GM23248 (cell line): ENCODE results near the gene SH3GL1. TPM values are rescaled to one million over a fixed set of nuclear protein-coding genes. Genes with fewer than 3 reads are reported as not detected.
A peak's percentile ranks its signal among the peaks of the same experiment; 100 is the strongest.

Source experiments
- DNase-seq: peaks from one replicate; pipeline ENCODE4 v3.0.0-alpha.2; 2015
- H2AFZ ChIP-seq: fragments of 200-600 bp; sonication (generic); 2 replicates; pipeline ENCODE4 v1.6.1; 2016; ENCODE audit warnings: antibody characterized with exemption
- H3F3A ChIP-seq: fragments of 200-600 bp; sonication (generic); 2 replicates; pipeline ENCODE4 v1.6.1; 2016; ENCODE audit warnings: mild to moderate bottlenecking, antibody characterized with exemption, mixed run types; ENCODE audit not compliant: insufficient read depth
- H3K27ac ChIP-seq: fragments of 200-600 bp; sonication (generic); 2 replicates; pipeline ENCODE4 v1.5.1; 2016; ENCODE audit warnings: mild to moderate bottlenecking
- H3K27me3 ChIP-seq: fragments of 200-600 bp; sonication (generic); replicated peaks from 2 replicates; pipeline ENCODE4 v1.6.1; 2016; ENCODE audit warnings: mild to moderate bottlenecking; ENCODE audit not compliant: insufficient read depth
- H3K36me3 ChIP-seq: fragments of 200-600 bp; sonication (generic); 2 replicates; pipeline ENCODE4 v1.6.1; 2016; ENCODE audit warnings: low read depth, mild to moderate bottlenecking
- H3K4me1 ChIP-seq: fragments of 200-600 bp; sonication (generic); 2 replicates; pipeline ENCODE4 v1.6.1; 2016; ENCODE audit warnings: mild to moderate bottlenecking; ENCODE audit not compliant: insufficient read depth
- H3K4me2 ChIP-seq: fragments of 200-600 bp; sonication (generic); one replicate; pipeline ENCODE4 v1.6.1; 2016; ENCODE audit warnings: mild to moderate bottlenecking; ENCODE audit not compliant: unreplicated experiment
- H3K4me3 ChIP-seq: fragments of 200-600 bp; sonication (generic); 2 replicates; pipeline ENCODE4 v1.5.1; 2016; ENCODE audit warnings: mild to moderate bottlenecking
- H3K79me2 ChIP-seq: fragments of 200-600 bp; sonication (generic); 2 replicates; pipeline ENCODE4 v1.6.1; 2016; ENCODE audit warnings: mild to moderate bottlenecking; ENCODE audit not compliant: insufficient read depth
- H3K9ac ChIP-seq: fragments of 200-600 bp; sonication (generic); 2 replicates; pipeline ENCODE4 v1.6.1; 2016; ENCODE audit warnings: mild to moderate bottlenecking
- H3K9me2 ChIP-seq: fragments of 200-600 bp; sonication (generic); 2 replicates; pipeline ENCODE4 v1.6.1; 2016; ENCODE audit warnings: mixed run types, mild to moderate bottlenecking, moderate library complexity; ENCODE audit not compliant: insufficient read depth
- H3K9me3 ChIP-seq: fragments of 200-600 bp; sonication (generic); one replicate; pipeline ENCODE4 v1.6.1; 2017; ENCODE audit warnings: low read depth
- H4K20me1 ChIP-seq: fragments of 200-600 bp; sonication (generic); 2 replicates; pipeline ENCODE4 v1.6.0; 2016; ENCODE audit not compliant: insufficient read depth
- EZH2 ChIP-seq: fragments of 200-600 bp; sonication (generic); IDR thresholded peaks from 2 replicates; pipeline ENCODE4 v1.6.1; 2018; ENCODE audit warnings: antibody characterized with exemption, mild to moderate bottlenecking; ENCODE audit not compliant: insufficient read depth, poor library complexity, severe bottlenecking
- EZH2phosphoT487 ChIP-seq: fragments of 200-600 bp; sonication (generic); IDR thresholded peaks from 2 replicates; pipeline ENCODE4 v1.6.1; 2018; ENCODE audit warnings: antibody characterized with exemption, moderate library complexity, mild to moderate bottlenecking, low read depth; ENCODE audit not compliant: insufficient read depth
- WGBS, 2 experiments: methylation state at CpG; one replicate each; pipeline ENCODE4 v1.1.6; 2015 to 2017; ENCODE audit warnings: low lambda C conversion rate in 2 of 2, low coverage in 1 of 2; ENCODE audit errors: missing lambda C conversion rate in 2 of 2; 5-methylcytosine and 5-hydroxymethylcytosine counted together
- in situ Hi-C: fragments of 300-500 bp; cut with MboI; formaldehyde crosslinking; loops from 2 replicates; pipeline ENCODE4 v1.15.0; 2020
- polyA plus RNA-seq: library from polyadenylated mRNA; unstranded; fragments of >200 nt; fragmentation: Nextera tagmentation; extraction: Ambion mirVana; gene quantifications from 2 replicates; pipeline ENCODE4 v1.2.1, GENCODE V29; 2016
- total RNA-seq: library from RNA; depleted of rRNA; stranded (reverse); fragments of >200 nt; shearing (Covaris generic); gene quantifications from 2 replicates; pipeline ENCODE4 v1.2.3, GENCODE V29; 2014

The SH3GL1 gene
- total and polyA plus RNA-seq, 2 experiments from 2014 or later: 141 to 151 TPM

GRCh38 chr19:4405977-4406376 lies 5.6 kb upstream of the SH3GL1 start:
- Histone ChIP-seq H3K9me3 (no peaks in the 10 kb centered on the region), H3K4me1 (peaks cover 21% of the 10 kb centered on the region), H3K27ac (no peak overlapping the region), H3K36me3 (no peaks in the 10 kb centered on the region), H3F3A (peaks cover 6% of the 10 kb centered on the region), H3K27me3 (no peaks in the 10 kb centered on the region), H3K4me2 (no peak overlapping the region), H2AFZ (no peak overlapping the region), H3K79me2 (peaks cover 54% of the 10 kb centered on the region), H3K9me2 (no peaks in the 10 kb centered on the region), H4K20me1 (no peaks in the 10 kb centered on the region), H3K9ac (no peak overlapping the region), H3K4me3 (no peak overlapping the region)
- whole genome bisulfite sequencing, 2 experiments: 78 to 81% methylated on average over 8 of the region's 8 CpGs
- TF ChIP-seq EZH2phosphoT487 (no peak), EZH2 (no peak)
- in situ Hi-C loops: no loop called here
- no peak for DNase-seq

GRCh38 chr19:4403005-4403761 lies 2.8 kb upstream of the SH3GL1 start:
- H3K4me1 ChIP-seq: peaks cover 30% of the 10 kb centered on the region
- WGBS, 2 experiments: 9% methylated on average over 29 to 32 of the region's 32 CpGs
- H3K36me3 ChIP-seq: no peaks in the 10 kb centered on the region; the same call in 1 of the 2 replicates
- peak; percentile 37 for DNase-seq
- peak overlapping the region; percentile 80 for H3K4me3 ChIP-seq
- H4K20me1 ChIP-seq: no peaks in the 10 kb centered on the region
- peak overlapping the region; percentile 78 for H2AFZ ChIP-seq
- peaks cover 12% of the 10 kb centered on the region for H3F3A ChIP-seq
- H3K27ac ChIP-seq: peak overlapping the region; percentile 5; the same call in 1 of the 2 replicates
- peak overlapping the region; percentile 91 for H3K9ac ChIP-seq
- H3K79me2 ChIP-seq: peaks cover 77% of the 10 kb centered on the region
- in situ Hi-C loops: no loop called here
- no peaks in the 10 kb centered on the region for H3K27me3 ChIP-seq
- TF ChIP-seq EZH2: no peak
- TF ChIP-seq EZH2phosphoT487: no peak
- no peaks in the 10 kb centered on the region for H3K9me3 ChIP-seq
- H3K9me2 ChIP-seq: no peaks in the 10 kb centered on the region
- peak overlapping the region; percentile 90 for H3K4me2 ChIP-seq

GRCh38 chr19:4402171-4403004 lies 2.0 kb upstream of the SH3GL1 start, which contains the start of gene CHAF1A:
Gene CHAF1A, plus strand, starts transcription at chr19:4402640. Its CDS starts 123 bp downstream, at chr19:4402763.
- peaks cover 38% of the 10 kb centered on the region for H3K4me1 ChIP-seq
- TF ChIP-seq EZH2phosphoT487 (no peak), EZH2 (no peak)
- H2AFZ ChIP-seq: peak within 1 kb of the TSS; percentile 90
- H3K9me3 ChIP-seq: no peaks in the 10 kb centered on the region
- H3K4me2 ChIP-seq: peak within 1 kb of the TSS; percentile 92
- H4K20me1 ChIP-seq: no peaks in the 10 kb centered on the region
- WGBS, 2 experiments: 0 to 2% methylated on average over 45 to 61 of the region's 84 CpGs
- H3K27ac ChIP-seq: peak within 1 kb of the TSS; percentile 86
- H3K79me2 ChIP-seq: peaks cover 81% of the 10 kb centered on the region
- peak within 1 kb of the TSS; percentile 80 for H3K4me3 ChIP-seq
- no peaks in the 10 kb centered on the region for H3K9me2 ChIP-seq
- H3K36me3 ChIP-seq: no peaks in the 10 kb centered on the region; the same call in 1 of the 2 replicates
- H3K27me3 ChIP-seq: no peaks in the 10 kb centered on the region
- DNase-seq: peak; percentile 100
- peaks cover 12% of the 10 kb centered on the region for H3F3A ChIP-seq
- peak within 1 kb of the TSS; percentile 91 for H3K9ac ChIP-seq
- in situ Hi-C loops: no loop called here

- Histone ChIP-seq H3K27me3 (no peaks in the 10 kb centered on the region), H3K27ac (peak overlapping the region; percentile 86), H3K9me2 (no peaks in the 10 kb centered on the region), H3K9ac (peak overlapping the region; percentile 86), H4K20me1 (no peaks in the 10 kb centered on the region), H3K4me2 (peak overlapping the region; percentile 92), H3K36me3 (no peaks in the 10 kb centered on the region; the same call in 1 of the 2 replicates), H3K9me3 (no peaks in the 10 kb centered on the region), H3K79me2 (peaks cover 81% of the 10 kb centered on the region), H2AFZ (peak overlapping the region; percentile 90), H3K4me1 (peaks cover 44% of the 10 kb centered on the region), H3F3A (peaks cover 12% of the 10 kb centered on the region), H3K4me3 (peak overlapping the region; percentile 79)
- TF ChIP-seq EZH2 (no peak), EZH2phosphoT487 (no peak)
- 0 to 1% methylated on average over 8 of the region's 8 CpGs for WGBS, 2 experiments
- in situ Hi-C loops: no loop called here
- no peak for DNase-seq
Observed at GRCh38 chr19:4401769-4402170, 1.4 kb upstream of the SH3GL1 start.
